CD4-positive, alpha-beta T cell (primary cell): ENCODE results near the gene CD24. TPM values are rescaled to one million over a fixed set of nuclear protein-coding genes. Genes with fewer than 3 reads are reported as not detected.
"Not testable (repeated sequence)": the region's sequence is repeated elsewhere in the genome, so short reads cannot be mapped to it uniquely, and the experiment has no call there.

ENCODE experiments used
- ATAC-seq: fragments of 200-7000 bp; cut with Tn5 transposase; one replicate; pipeline ENCODE4 v1.10.0; 2022; ENCODE audit warnings: mild to moderate bottlenecking; ENCODE audit not compliant: poor library complexity
- CTCF ChIA-PET: fragments of 350-600 bp; sonication (Branson Sonifier 250); formaldehyde crosslinking; loops from one replicate; lab custom pipeline; 2021; ENCODE audit warnings: antibody characterized with exemption, inconsistent platforms; lab: Charles Lee
- POLR2A ChIA-PET: fragments of 350-600 bp; sonication (Branson Sonifier 250); formaldehyde crosslinking; loops from one replicate; lab custom pipeline; 2021; ENCODE audit warnings: antibody characterized with exemption, inconsistent platforms; lab: Charles Lee
- DNase-seq, 14 experiments: peaks; one replicate each; pipeline ENCODE4 v3.0.0-alpha.2; 2013 to 2020; ENCODE audit warnings: mixed read lengths in 2 of 14
- H3K27ac ChIP-seq, 2 donors: one replicate each; pipeline versions ENCODE4 v1.5.1 to v1.7.0; 2013; ENCODE audit warnings: low read length in 2 of 2, low read depth in 1 of 2, mild to moderate bottlenecking in 1 of 2
- H3K27me3 ChIP-seq, 2 experiments: 1 replicate in 1 of 2; 2 replicates in 1 of 2; pipeline versions ENCODE4 v1.6.1 to v1.7.0; 2013; ENCODE audit warnings: low read length in 2 of 2, control low read depth in 1 of 2, mild to moderate bottlenecking in 1 of 2, moderate library complexity in 1 of 2; ENCODE audit not compliant: insufficient read depth in 2 of 2, control insufficient read depth in 1 of 2
- H3K36me3 ChIP-seq: one replicate; pipeline ENCODE4 v1.6.1; 2013; ENCODE audit warnings: low read length, control low read depth; ENCODE audit not compliant: insufficient read depth
- H3K4me1 ChIP-seq: one replicate; pipeline ENCODE4 v1.6.1; 2013; ENCODE audit warnings: low read length, control low read depth; ENCODE audit not compliant: insufficient read depth
- H3K4me3 ChIP-seq: one replicate; pipeline ENCODE4 v1.5.1; 2013; ENCODE audit warnings: mild to moderate bottlenecking, low read length, moderate library complexity
- H3K9me3 ChIP-seq, 2 experiments: 1 replicate in 1 of 2; 2 replicates in 1 of 2; pipeline versions ENCODE4 v1.6.1 to v1.7.0; 2013; ENCODE audit warnings: low read length in 2 of 2, mild to moderate bottlenecking in 2 of 2, control low read depth in 1 of 2, moderate library complexity in 1 of 2; ENCODE audit not compliant: control insufficient read depth in 1 of 2, insufficient read depth in 1 of 2
- H3K27ac Mint-ChIP-seq: one replicate; pipeline ENCODE4 v1.8.0; 2020; ENCODE audit warnings: mixed read lengths
- H3K27me3 Mint-ChIP-seq: one replicate; pipeline ENCODE4 v1.8.0; 2021; ENCODE audit warnings: mixed read lengths
- H3K36me3 Mint-ChIP-seq: one replicate; pipeline ENCODE4 v1.8.0; 2021; ENCODE audit warnings: low read depth, mixed read lengths
- H3K4me1 Mint-ChIP-seq: one replicate; pipeline ENCODE4 v1.8.0; 2021; ENCODE audit warnings: low read depth, mixed read lengths
- H3K4me3 Mint-ChIP-seq: one replicate; pipeline ENCODE4 v1.8.0; 2020; ENCODE audit warnings: mild to moderate bottlenecking, mixed read lengths
- H3K9me3 Mint-ChIP-seq: one replicate; pipeline ENCODE4 v1.8.0; 2020; ENCODE audit warnings: mixed read lengths
- CTCF ChIP-seq: fragments of 200-600 bp; IDR thresholded peaks from one replicate; pipeline ENCODE4 v1.8.0; 2022; ENCODE audit warnings: antibody characterized with exemption, mild to moderate bottlenecking
- intact Hi-C, 2 experiments: fragments of 100-400 bp; cut with DNase I in 1 of 2; cut with micrococcal nuclease in 1 of 2; formaldehyde crosslinking; loops; one replicate each; pipeline versions ENCODE4 v1.15.1 to v1.9.0; 2023 to 2025; cut with DNase I, micrococcal nuclease
- total RNA-seq, 174 experiments: library from RNA in 2 of 174; stranded (reverse) in 2 of 174; gene quantifications; one replicate each; pipeline ENCODE4 v1.2.3 and lab custom pipeline; 2021 to 2026

CD24 gene
- total RNA-seq, 2 experiments from 2014 or later, result not detected

GRCh38 chr6:106973836-106974335 is 643 bp downstream of the CD24 start:
- Mint-ChIP-seq H3K4me3 (peak overlapping the region; percentile 77), H3K4me1 (peaks cover 6% of the 10 kb centered on the region), H3K36me3 (no peaks in the 10 kb centered on the region), H3K9me3 (no peaks in the 10 kb centered on the region), H3K27me3 (peaks cover 66% of the 10 kb centered on the region), H3K27ac (no peak overlapping the region)
- intact Hi-C loops, result no loop called here
- ChIA-PET CTCF (no interaction called here), POLR2A (no interaction called here)
- peaks cover 21% of the 10 kb centered on the region for H3K4me1 ChIP-seq
- peak overlapping the region; percentile 3 for H3K4me3 ChIP-seq
- no peaks in the 10 kb centered on the region for H3K36me3 ChIP-seq
- ATAC-seq, result no peak
- no peak for DNase-seq
- no peak overlapping the region for H3K27ac ChIP-seq
- H3K9me3 ChIP-seq, result peaks cover 0 to 12% of the 10 kb centered on the region in 2 experiments
- peaks cover 31 to 40% of the 10 kb centered on the region in 2 experiments for H3K27me3 ChIP-seq
- TF ChIP-seq CTCF, result no peak

DNA sequence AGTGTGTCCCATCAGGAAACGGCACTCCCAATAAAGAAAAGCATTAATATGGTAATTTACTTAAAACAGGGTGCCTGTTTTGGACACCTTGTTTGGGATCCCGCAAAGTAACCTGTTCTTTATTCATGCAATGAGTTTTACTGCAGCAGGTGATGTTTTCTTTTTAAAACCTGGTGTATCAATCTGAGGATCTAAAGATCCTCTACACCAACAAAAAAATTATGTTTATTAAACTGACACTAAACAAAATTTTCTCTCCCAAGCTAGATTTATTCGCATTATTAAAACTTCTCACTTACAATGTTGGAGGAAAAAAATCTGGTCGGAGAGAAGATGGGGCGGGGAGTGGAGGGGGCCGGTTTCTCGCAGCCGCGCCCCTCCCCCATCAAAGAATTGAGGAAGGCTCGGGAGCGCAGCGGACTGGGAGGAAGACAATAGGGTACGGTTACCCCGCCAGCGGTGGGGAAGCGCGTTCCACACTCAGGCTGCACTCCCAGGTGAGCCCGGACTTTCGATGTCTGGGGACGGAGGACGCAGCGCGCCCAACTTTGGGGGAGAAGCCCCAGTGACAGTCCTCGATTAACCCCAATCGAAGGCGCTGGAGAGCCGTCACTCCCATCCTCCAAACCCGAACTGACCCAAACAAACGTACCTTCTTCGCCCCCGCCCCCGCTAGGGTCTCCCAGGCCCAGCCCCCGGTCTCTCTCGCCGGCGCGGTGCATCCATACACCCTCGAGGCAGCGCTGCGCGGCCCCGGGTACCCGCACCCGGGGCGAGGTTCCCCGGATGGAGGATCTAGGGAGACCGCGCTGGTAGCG is 1.3 kb downstream of the CD24 start:
- peak overlapping the region; percentile 51 for H3K4me3 Mint-ChIP-seq

GRCh38 chr6:106972500-106972899 is 2.0 kb downstream of the CD24 start:
- ATAC-seq (no peak), DNase-seq (no peak)
- ChIA-PET CTCF (no interaction called here), POLR2A (no interaction called here)
- peaks cover 69% of the 10 kb centered on the region for H3K27me3 Mint-ChIP-seq
- no peak overlapping the region for H3K4me3 Mint-ChIP-seq
- no peaks in the 10 kb centered on the region for H3K36me3 Mint-ChIP-seq
- H3K4me3 ChIP-seq, result no peak overlapping the region
- no peak overlapping the region for H3K27ac Mint-ChIP-seq
- no peak for TF ChIP-seq CTCF
- H3K9me3 Mint-ChIP-seq, result no peaks in the 10 kb centered on the region
- peaks cover 21% of the 10 kb centered on the region for H3K4me1 ChIP-seq
- intact Hi-C loops, result no loop called here
- peaks cover 0 to 12% of the 10 kb centered on the region in 2 experiments for H3K9me3 ChIP-seq
- H3K27ac ChIP-seq, result no peak overlapping the region
- H3K27me3 ChIP-seq, result peaks cover 28 to 43% of the 10 kb centered on the region in 2 experiments
- peaks cover 6% of the 10 kb centered on the region for H3K4me1 Mint-ChIP-seq
- H3K36me3 ChIP-seq, result no peaks in the 10 kb centered on the region

More for the DNA sequence above, 1.3 kb downstream of the CD24 start:
- H3K36me3 Mint-ChIP-seq, result no peaks in the 10 kb centered on the region
- DNase-seq, result no peak
- TF ChIP-seq CTCF, result no peak
- no peak overlapping the region for H3K4me3 ChIP-seq
- H3K27ac ChIP-seq, result no peak overlapping the region
- intact Hi-C loops, result no loop called here
- H3K4me1 Mint-ChIP-seq, result peaks cover 6% of the 10 kb centered on the region
- no peak for ATAC-seq
- ChIA-PET CTCF (no interaction called here), POLR2A (no interaction called here)
- H3K4me1 ChIP-seq, result peaks cover 21% of the 10 kb centered on the region
- H3K27me3 Mint-ChIP-seq, result peaks cover 71% of the 10 kb centered on the region
- no peak overlapping the region for H3K27ac Mint-ChIP-seq
- peaks cover 28 to 43% of the 10 kb centered on the region in 2 experiments for H3K27me3 ChIP-seq
- no peaks in the 10 kb centered on the region for H3K9me3 Mint-ChIP-seq
- H3K36me3 ChIP-seq, result no peaks in the 10 kb centered on the region
- H3K9me3 ChIP-seq, result peaks cover 0 to 12% of the 10 kb centered on the region in 2 experiments

DNA sequence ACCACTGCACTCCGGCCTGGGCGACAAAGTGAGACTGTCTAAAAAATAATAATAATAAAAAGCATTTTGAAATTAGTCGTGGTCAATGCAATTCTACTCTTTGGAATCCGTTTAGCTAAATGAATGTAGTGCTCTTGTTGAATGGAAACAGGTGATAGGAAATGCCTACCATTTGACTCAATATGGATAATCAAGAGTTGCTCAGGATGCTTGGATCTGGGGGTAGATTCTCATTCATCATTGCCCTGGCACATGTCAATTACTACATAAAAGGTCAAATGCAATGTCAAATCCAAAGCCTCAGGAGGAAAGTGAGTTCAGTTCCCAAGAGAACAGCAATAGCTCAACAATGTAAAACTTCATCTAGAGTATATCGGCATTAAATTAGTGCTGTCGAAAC is 3.8 kb downstream of the CD24 start:
- H3K4me3 Mint-ChIP-seq, H3K36me3 ChIP-seq, H3K27ac Mint-ChIP-seq, intact Hi-C loops, H3K4me1 Mint-ChIP-seq, H3K4me3 ChIP-seq, ATAC-seq, H3K9me3 Mint-ChIP-seq, POLR2A ChIA-PET, H3K36me3 Mint-ChIP-seq, CTCF ChIA-PET, DNase-seq, H3K27ac ChIP-seq: not testable (repeated sequence)
- H3K27me3 Mint-ChIP-seq, result peaks cover 62% of the 10 kb centered on the region
- Histone ChIP-seq H3K9me3 (peaks cover 0 to 12% of the 10 kb centered on the region in 2 experiments), H3K4me1 (peaks cover 21% of the 10 kb centered on the region), H3K27me3 (peaks cover 28 to 40% of the 10 kb centered on the region in 2 experiments)
